HG03175 (cell line): ENCODE data around the gene SLC6A20.

Experiments used
- ATAC-seq: cut with Tn5 transposase; IDR thresholded peaks from one replicate; pipeline ENCODE4 v1.9.1; 2021; ENCODE audit warnings: mild to moderate bottlenecking, moderate library complexity; ENCODE audit not compliant: unreplicated experiment

The SLC6A20 gene

GRCh38 chr3:45803252-45803935 is 7.1 kb upstream of the SLC6A20 start:
- ATAC-seq: no peak

- no peak for ATAC-seq
Observed at GRCh38 chr3:45802146-45802545, 5.8 kb upstream of the SLC6A20 start.

GRCh38 chr3:45800611-45801010 is 4.3 kb upstream of the SLC6A20 start:
- ATAC-seq: no peak

GRCh38 chr3:45799586-45799985 is 3.2 kb upstream of the SLC6A20 start:
- ATAC-seq: no peak

GRCh38 chr3:45798034-45798433 is 1.7 kb upstream of the SLC6A20 start:
- ATAC-seq: no peak

- no peak for ATAC-seq
Observed at GRCh38 chr3:45796902-45797637, 734 bp upstream of the SLC6A20 start.

- no peak for ATAC-seq
Observed at GRCh38 chr3:45795509-45795881, 841 bp downstream of the SLC6A20 start.

- no peak for ATAC-seq
Observed at GRCh38 chr3:45794660-45795059, 1.7 kb downstream of the SLC6A20 start.

- ATAC-seq: no peak
Observed at GRCh38 chr3:45794177-45794560, 2.2 kb downstream of the SLC6A20 start.

- no peak for ATAC-seq
Observed at GRCh38 chr3:45793482-45794176, 2.7 kb downstream of the SLC6A20 start.

GRCh38 chr3:45792516-45793172 is 3.7 kb downstream of the SLC6A20 start:
- ATAC-seq: no peak

GRCh38 chr3:45792036-45792435 is 4.3 kb downstream of the SLC6A20 start:
- no peak for ATAC-seq

GRCh38 chr3:45790596-45790995 is 5.7 kb downstream of the SLC6A20 start:
- no peak for ATAC-seq

GRCh38 chr3:45789235-45789812 is 7.0 kb downstream of the SLC6A20 start:
- no peak for ATAC-seq

- ATAC-seq: no peak
Observed at GRCh38 chr3:45787551-45787950, 8.8 kb downstream of the SLC6A20 start.

- ATAC-seq: no peak
Observed at GRCh38 chr3:45786801-45787495, 9.4 kb downstream of the SLC6A20 start.

- no peak for ATAC-seq
Observed at GRCh38 chr3:45785605-45786150, 10.7 kb downstream of the SLC6A20 start.

GRCh38 chr3:45783667-45784066 is 12.7 kb downstream of the SLC6A20 start:
- no peak for ATAC-seq

- no peak for ATAC-seq
Observed at GRCh38 chr3:45782381-45782780, 14.0 kb downstream of the SLC6A20 start.

- no peak for ATAC-seq
Observed at GRCh38 chr3:45781841-45782240, 14.5 kb downstream of the SLC6A20 start.
